ENCODE measurements around the gene SLC35E3.

DNA sequence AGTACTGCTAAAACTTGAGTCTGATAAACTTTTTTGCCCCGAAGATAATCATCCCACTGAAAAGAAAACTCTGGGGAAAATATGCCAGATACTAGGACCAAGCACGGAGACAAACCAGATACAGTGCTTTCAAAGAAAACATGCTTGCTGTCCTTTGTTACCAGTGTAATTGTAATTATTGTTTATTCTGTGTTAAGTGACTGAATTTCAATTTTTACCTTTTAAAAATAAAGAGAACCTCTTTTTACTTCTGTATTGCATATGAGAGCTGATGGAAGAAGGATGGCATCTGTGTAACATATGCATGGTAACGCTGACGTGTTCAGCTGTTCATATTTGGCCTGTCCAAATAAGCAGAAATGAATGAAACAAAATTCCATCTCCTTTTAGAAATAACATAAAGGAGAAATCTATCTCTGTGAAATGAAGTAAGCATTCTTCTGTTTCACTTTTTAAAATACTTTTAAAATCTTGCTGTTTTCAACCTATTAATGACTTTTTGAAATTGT, 22.5 kb downstream of the SLC35E3 start:
- no peak for TF ChIP-seq POLR2A (IDR thresholded peaks at IDR 0.05; ENCODE audit: low read length)
- TF ChIP-seq, protein P1, sequence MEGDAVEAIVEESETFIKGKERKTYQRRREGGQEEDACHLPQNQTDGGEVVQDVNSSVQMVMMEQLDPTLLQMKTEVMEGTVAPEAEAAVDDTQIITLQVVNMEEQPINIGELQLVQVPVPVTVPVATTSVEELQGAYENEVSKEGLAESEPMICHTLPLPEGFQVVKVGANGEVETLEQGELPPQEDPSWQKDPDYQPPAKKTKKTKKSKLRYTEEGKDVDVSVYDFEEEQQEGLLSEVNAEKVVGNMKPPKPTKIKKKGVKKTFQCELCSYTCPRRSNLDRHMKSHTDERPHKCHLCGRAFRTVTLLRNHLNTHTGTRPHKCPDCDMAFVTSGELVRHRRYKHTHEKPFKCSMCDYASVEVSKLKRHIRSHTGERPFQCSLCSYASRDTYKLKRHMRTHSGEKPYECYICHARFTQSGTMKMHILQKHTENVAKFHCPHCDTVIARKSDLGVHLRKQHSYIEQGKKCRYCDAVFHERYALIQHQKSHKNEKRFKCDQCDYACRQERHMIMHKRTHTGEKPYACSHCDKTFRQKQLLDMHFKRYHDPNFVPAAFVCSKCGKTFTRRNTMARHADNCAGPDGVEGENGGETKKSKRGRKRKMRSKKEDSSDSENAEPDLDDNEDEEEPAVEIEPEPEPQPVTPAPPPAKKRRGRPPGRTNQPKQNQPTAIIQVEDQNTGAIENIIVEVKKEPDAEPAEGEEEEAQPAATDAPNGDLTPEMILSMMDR (IDR thresholded peaks at IDR 0.05), result no peak

Data from A549 (cell line).